Measurements from ENCODE around the gene NOTCH2.
"Not testable (repeated sequence)": the region's sequence is repeated elsewhere in the genome, so short reads cannot be mapped to it uniquely, and the experiment has no call there.

Gene NOTCH2

DNA sequence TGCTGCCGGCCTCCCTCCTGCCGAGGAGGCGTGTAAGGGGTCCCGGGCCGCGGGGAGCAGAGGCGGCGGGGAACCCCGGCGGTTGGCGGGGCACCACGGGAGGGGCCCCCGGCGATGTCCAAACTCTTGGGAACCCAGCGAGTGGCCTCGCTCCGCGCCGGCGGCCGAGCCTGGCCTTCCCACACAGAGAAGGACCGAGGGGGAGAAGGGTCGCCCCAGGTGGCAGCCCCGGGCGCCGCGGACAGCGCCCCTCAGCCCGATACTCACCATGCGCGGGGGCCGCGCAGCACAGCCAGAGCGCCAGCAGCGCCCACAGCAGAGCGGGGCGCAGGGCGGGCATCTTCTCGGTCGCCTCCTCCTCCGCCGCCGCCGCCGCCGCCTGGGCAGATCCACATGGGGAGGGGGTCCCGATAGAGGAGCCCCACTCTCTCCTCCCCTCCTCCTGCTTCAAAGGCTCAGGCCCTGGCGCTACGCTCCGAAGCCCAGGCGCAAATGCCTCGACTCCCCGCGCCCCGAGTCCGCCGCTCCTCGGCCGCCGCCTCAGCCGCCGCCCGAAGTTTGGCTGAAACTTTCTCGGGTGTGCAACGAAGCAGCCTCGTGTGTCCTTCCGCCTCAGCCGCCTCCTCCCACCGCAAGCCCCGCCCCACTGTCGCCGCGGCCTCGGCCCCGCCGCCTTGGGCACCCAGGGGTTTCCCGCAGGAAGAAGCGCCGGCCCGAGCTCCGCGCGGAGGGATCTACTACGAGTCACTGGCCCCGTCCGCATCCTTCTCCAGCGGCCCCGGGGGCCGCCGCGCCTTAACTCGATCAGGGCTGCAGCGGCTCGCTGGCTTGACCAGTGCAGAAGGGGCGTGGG is at the start of gene NOTCH2:
NOTCH2 (minus strand) TSS at position 596 of the 853 bp plus-strand sequence; CDS start at position 340, 256 bp downstream.
- DNase-seq (ENCODE audit: low read depth), result not testable (repeated sequence)

DNA sequence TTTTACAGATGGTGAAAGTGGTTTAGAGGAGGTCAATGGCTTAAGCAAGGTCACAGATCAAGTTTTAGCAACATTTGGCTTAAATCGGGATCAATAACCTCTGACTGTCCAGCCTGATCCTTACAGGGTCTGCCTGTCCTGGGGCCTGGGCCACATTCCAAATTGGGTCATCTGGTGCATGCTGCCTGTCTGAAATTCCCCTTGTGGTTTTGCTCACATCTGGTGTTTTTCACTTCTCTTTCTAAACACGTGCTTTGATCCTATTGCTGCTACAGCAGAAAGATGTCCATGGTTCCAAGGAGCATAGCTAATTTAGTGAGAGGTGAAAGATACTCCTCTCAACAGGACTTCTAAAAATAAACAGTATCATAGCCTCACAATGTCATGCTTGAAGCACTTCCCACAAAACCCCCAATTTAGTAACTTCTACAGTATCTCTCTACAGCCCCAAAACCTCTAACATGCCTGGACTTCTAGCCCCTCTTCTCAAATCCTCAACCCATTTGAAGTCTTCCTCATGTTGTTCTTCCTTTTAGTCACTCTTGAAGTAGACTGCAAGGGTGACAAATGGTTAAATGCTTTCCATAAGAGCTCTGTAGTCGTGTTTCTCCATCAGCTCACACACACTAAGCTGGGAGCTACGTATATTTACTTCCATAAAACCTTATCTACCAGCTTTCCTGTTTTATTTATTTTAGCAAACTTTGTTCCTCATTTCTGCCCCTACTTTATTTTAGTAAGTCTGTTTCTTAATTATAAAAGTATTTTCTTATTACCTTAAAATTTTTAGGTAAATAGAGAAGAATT is 48.1 kb upstream of the NOTCH2 start:
- not testable (repeated sequence) for DNase-seq (ENCODE audit: low read depth)

GRCh38 chr1:120116094-120116493 is 46.6 kb upstream of the NOTCH2 start:
- not testable (repeated sequence) for DNase-seq (ENCODE audit: low read depth)

GRCh38 chr1:120113134-120113533 is 43.7 kb upstream of the NOTCH2 start:
- not testable (repeated sequence) for DNase-seq (ENCODE audit: low read depth)

- DNase-seq (ENCODE audit: low read depth), result not testable (repeated sequence)
Measured at GRCh38 chr1:120112212-120112611, 42.8 kb upstream of the NOTCH2 start.

GRCh38 chr1:120111771-120112170 is 42.3 kb upstream of the NOTCH2 start:
- DNase-seq (ENCODE audit: low read depth), result not testable (repeated sequence)

DNA sequence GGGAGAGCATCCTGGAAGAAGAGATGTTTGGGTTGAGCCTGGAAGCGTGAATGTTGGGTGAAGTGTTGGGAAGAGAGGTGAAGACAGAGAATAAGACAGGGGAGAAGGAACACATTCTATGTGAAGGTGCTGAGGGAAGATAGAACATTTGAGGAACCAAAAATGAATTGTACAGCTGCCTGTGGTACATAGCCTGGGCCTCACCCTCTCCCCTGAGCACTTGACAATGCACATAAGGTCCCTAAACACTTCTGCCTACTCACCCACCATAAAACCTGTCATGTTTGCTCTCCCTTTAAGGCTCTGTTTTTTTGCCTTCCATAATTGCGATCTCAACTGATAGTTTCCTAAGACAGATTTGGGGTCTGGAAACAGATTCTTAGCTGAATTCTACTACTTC is 41.5 kb upstream of the NOTCH2 start:
- DNase-seq (ENCODE audit: low read depth), result not testable (repeated sequence)

- not testable (repeated sequence) for DNase-seq (ENCODE audit: low read depth)
Measured at GRCh38 chr1:120109656-120110055, 40.2 kb upstream of the NOTCH2 start.

GRCh38 chr1:120109180-120109579 is 39.7 kb upstream of the NOTCH2 start:
- not testable (repeated sequence) for DNase-seq (ENCODE audit: low read depth)

- not testable (repeated sequence) for DNase-seq (ENCODE audit: low read depth)
Measured at GRCh38 chr1:120105288-120105687, 35.8 kb upstream of the NOTCH2 start.

GRCh38 chr1:120103768-120104167 is 34.3 kb upstream of the NOTCH2 start:
- not testable (repeated sequence) for DNase-seq (ENCODE audit: low read depth)

- DNase-seq (ENCODE audit: low read depth), result not testable (repeated sequence)
Measured at GRCh38 chr1:120101593-120101992, 32.1 kb upstream of the NOTCH2 start.

- not testable (repeated sequence) for DNase-seq (ENCODE audit: low read depth)
Measured at GRCh38 chr1:120100590-120100989, 31.1 kb upstream of the NOTCH2 start.

DNA sequence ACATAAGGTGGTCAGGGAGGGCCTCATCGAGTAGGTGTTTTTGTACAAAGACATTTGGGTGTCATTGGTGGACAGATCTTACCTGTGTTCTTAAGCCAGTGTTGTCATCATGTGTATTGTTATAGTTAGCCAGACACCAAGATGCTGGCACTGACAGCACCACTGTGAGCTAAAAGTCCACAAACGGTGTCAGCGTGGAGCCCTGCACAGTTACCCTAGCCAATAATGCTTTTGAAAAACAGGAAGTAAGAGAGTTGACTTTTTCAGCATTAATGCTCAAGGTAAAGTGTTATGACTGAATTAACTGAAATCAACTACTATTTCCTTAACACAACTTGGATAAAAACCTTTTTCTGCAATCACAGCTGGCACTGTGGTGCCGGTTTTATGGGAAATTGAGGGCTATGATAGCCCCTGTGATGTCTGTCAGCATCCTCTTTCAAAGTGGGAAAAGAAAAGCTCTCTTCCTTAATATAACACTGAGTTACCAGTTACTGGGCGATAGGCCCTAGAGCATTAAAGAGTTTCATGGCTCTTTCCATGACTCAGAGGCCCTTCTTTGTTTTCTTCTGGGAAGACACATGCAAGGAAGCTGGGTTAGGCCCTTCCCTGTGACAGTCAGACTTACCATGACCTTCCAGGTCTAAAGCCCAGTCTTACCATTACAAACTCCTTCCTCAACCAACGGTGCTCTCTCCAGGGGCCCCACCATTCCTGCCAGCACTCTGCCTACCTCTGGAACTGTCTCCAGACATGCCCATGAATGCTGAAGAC is 29.7 kb upstream of the NOTCH2 start:
- not testable (repeated sequence) for DNase-seq (ENCODE audit: low read depth)

GRCh38 chr1:120096981-120097545 is 27.6 kb upstream of the NOTCH2 start:
- DNase-seq (ENCODE audit: low read depth), result not testable (repeated sequence)

DNA sequence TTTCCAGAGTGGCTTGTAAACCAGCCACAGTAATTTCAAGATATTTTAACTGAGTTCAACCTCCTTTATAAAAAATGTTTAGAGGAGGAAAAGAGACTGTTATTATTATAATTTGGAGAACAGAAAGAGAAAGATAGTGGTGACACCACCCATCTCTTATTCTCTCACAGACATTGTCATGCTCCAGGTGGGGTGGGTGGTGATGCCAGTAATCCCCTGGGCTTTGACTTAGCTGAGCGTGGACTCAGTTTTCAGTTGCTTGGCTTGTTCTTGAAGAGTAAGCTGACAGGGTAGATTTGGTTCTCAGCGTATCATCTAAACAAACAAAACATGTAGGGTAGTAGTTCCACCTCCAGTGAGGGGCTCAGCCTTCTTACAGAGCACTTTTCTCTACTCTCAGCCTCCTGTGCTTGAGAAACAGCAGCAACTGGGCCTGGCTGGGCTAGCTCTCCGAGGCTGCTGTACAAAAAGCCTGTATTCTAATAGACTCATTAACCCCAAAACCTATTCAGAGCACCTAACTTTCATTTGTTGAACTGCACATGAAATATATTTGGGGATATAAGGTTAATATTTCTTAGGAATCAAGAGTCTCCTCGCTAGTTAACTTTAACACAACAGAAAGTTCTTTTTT is 24.2 kb upstream of the NOTCH2 start:
- not testable (repeated sequence) for DNase-seq (ENCODE audit: low read depth)

- not testable (repeated sequence) for DNase-seq (ENCODE audit: low read depth)
Measured at GRCh38 chr1:120092232-120093218, 23.1 kb upstream of the NOTCH2 start.

GRCh38 chr1:120090830-120091229 is 21.4 kb upstream of the NOTCH2 start:
- DNase-seq (ENCODE audit: low read depth), result not testable (repeated sequence)

GRCh38 chr1:120087959-120088358 is 18.5 kb upstream of the NOTCH2 start:
- DNase-seq (ENCODE audit: low read depth), result not testable (repeated sequence)

GRCh38 chr1:120069920-120070214 is 405 bp upstream of the NOTCH2 start:
- not testable (repeated sequence) for DNase-seq (ENCODE audit: low read depth)

Data from CMK (cell line).